CD14-positive monocyte (primary cell): Measurements from ENCODE around the gene TUT7. TPM values are rescaled to one million over a fixed set of nuclear protein-coding genes. Genes with fewer than 3 reads are reported as not detected.
A peak's percentile ranks its signal among the peaks of the same experiment; 100 is the strongest.

Source experiments
- DNase-seq, 3 donors: peaks; one replicate each; pipeline ENCODE4 v3.0.0-alpha.2; 2011 to 2022
- H2AFZ ChIP-seq: 2 replicates; pipeline ENCODE4 v1.6.0; 2012; ENCODE audit warnings: mild to moderate bottlenecking, low read depth, low read length, inconsistent platforms; ENCODE audit not compliant: insufficient read depth, poor library complexity, severe bottlenecking
- H3K27ac ChIP-seq, 2 donors: 1 replicate in 1 of 2; 2 replicates in 1 of 2; pipeline ENCODE4 v1.5.1; 2012 to 2013; ENCODE audit warnings: low read length in 2 of 2, control low read depth in 1 of 2, inconsistent platforms in 1 of 2, low read depth in 1 of 2, mild to moderate bottlenecking in 1 of 2
- H3K27me3 ChIP-seq, 2 donors: one replicate each; pipeline versions ENCODE4 v1.6.0 to v1.6.1; 2011 to 2013; ENCODE audit warnings: low read length in 2 of 2; ENCODE audit not compliant: control insufficient read depth in 2 of 2, insufficient read depth in 2 of 2
- H3K36me3 ChIP-seq, 2 donors: replicated peaks in 1 of 2; 1 replicate in 1 of 2; 2 replicates in 1 of 2; pipeline versions ENCODE4 v1.5.1 to v1.6.1; 2012 to 2013; ENCODE audit warnings: low read length in 2 of 2, control low read depth in 1 of 2, inconsistent platforms in 1 of 2, mild to moderate bottlenecking in 1 of 2; ENCODE audit not compliant: insufficient read depth in 2 of 2, control insufficient read depth in 1 of 2
- H3K4me1 ChIP-seq, 2 donors: 1 replicate in 1 of 2; 2 replicates in 1 of 2; pipeline versions ENCODE4 v1.5.1 to v1.6.1; 2012 to 2013; ENCODE audit warnings: low read length in 2 of 2, control low read depth in 1 of 2, inconsistent platforms in 1 of 2, mild to moderate bottlenecking in 1 of 2, moderate library complexity in 1 of 2; ENCODE audit not compliant: insufficient read depth in 2 of 2, control insufficient read depth in 1 of 2
- H3K4me2 ChIP-seq: replicated peaks from 2 replicates; pipeline ENCODE3; 2012; ENCODE audit warnings: low read length, moderate library complexity, mild to moderate bottlenecking; ENCODE audit not compliant: poor library complexity, severe bottlenecking; ENCODE audit errors: extremely low read depth
- H3K4me3 ChIP-seq, 3 experiments: fragments of 200-600 bp in 1 of 3; sonication (generic) in 1 of 3; replicated peaks in 1 of 3; 1 replicate in 2 of 3; 2 replicates in 1 of 3; pipeline ENCODE4 v1.5.1; 2011 to 2013; ENCODE audit warnings: low read length in 3 of 3, mild to moderate bottlenecking in 3 of 3, control low read depth in 2 of 3, low read depth in 2 of 3, inconsistent platforms in 1 of 3, moderate library complexity in 1 of 3
- H3K79me2 ChIP-seq: 2 replicates; pipeline ENCODE4 v1.6.0; 2012; ENCODE audit warnings: mild to moderate bottlenecking, control low read depth, inconsistent platforms, low read length, moderate library complexity; ENCODE audit not compliant: insufficient read depth
- H3K9ac ChIP-seq: 2 replicates; pipeline ENCODE4 v1.6.0; 2017; ENCODE audit warnings: low read length, mild to moderate bottlenecking; ENCODE audit not compliant: insufficient read depth, poor library complexity, severe bottlenecking
- H3K9me3 ChIP-seq, 2 donors: replicated peaks in 1 of 2; 1 replicate in 1 of 2; 2 replicates in 1 of 2; pipeline versions ENCODE4 v1.5.1 to v1.6.1; 2012 to 2013; ENCODE audit warnings: low read length in 2 of 2, control low read depth in 1 of 2; ENCODE audit not compliant: control insufficient read depth in 1 of 2, insufficient read depth in 1 of 2
- H4K20me1 ChIP-seq: 2 replicates; pipeline ENCODE4 v1.6.0; 2012; ENCODE audit warnings: mild to moderate bottlenecking, low read length, control low read depth, moderate library complexity; ENCODE audit not compliant: insufficient read depth
- H3K27ac Mint-ChIP-seq, 7 donors: one replicate each; pipeline ENCODE4 v1.8.0; 2020; ENCODE audit warnings: mild to moderate bottlenecking in 7 of 7, mixed read lengths in 7 of 7, moderate library complexity in 6 of 7, inconsistent platforms in 2 of 7
- H3K27me3 Mint-ChIP-seq, 3 donors: one replicate each; pipeline ENCODE4 v1.8.0; 2021 to 2022; ENCODE audit warnings: low read depth in 3 of 3, mild to moderate bottlenecking in 3 of 3, mixed read lengths in 3 of 3, moderate library complexity in 3 of 3, inconsistent platforms in 1 of 3
- H3K36me3 Mint-ChIP-seq, 2 donors: one replicate each; pipeline ENCODE4 v1.8.0; 2020; ENCODE audit warnings: mixed read lengths in 2 of 2, inconsistent platforms in 1 of 2, mild to moderate bottlenecking in 1 of 2
- H3K4me1 Mint-ChIP-seq: one replicate; pipeline ENCODE4 v1.8.0; 2020; ENCODE audit warnings: mild to moderate bottlenecking, mixed read lengths
- H3K4me3 Mint-ChIP-seq, 2 donors: one replicate each; pipeline ENCODE4 v1.8.0; 2020; ENCODE audit warnings: mild to moderate bottlenecking in 2 of 2, mixed read lengths in 2 of 2, moderate library complexity in 1 of 2
- H3K9me3 Mint-ChIP-seq, 7 donors: one replicate each; pipeline ENCODE4 v1.8.0; 2020 to 2022; ENCODE audit warnings: mixed read lengths in 7 of 7, mild to moderate bottlenecking in 6 of 7, moderate library complexity in 6 of 7, inconsistent platforms in 2 of 7
- CTCF ChIP-seq: fragments of 200-600 bp; IDR thresholded peaks from one replicate; pipeline ENCODE4 v1.8.0; 2022; ENCODE audit warnings: antibody characterized with exemption, mild to moderate bottlenecking
- WGBS: methylation state at CpG from one replicate; pipeline ENCODE4 v1.1.5; 2013; ENCODE audit warnings: missing lambda C conversion rate; ENCODE audit not compliant: insufficient coverage; 5-methylcytosine and 5-hydroxymethylcytosine counted together
- intact Hi-C, 2 donors: fragments of 100-400 bp; cut with micrococcal nuclease; formaldehyde crosslinking; loops; one replicate each; pipeline versions ENCODE4 v1.15.0 to v1.15.1; 2023
- polyA plus RNA-seq, 3 donors: library from polyadenylated mRNA; depleted of rRNA in 1 of 3; unstranded in 2 of 3; stranded (reverse) in 1 of 3; fragments of 300-500 nt in 2 of 3; fragments of >200 nt in 1 of 3; fragmentation: Illumina TruSeq in 2 of 3; gene quantifications; 1 replicate in 2 of 3; 2 replicates in 1 of 3; pipeline ENCODE4 v1.2.3, GENCODE V29; 2012 to 2021

The TUT7 gene
- polyA plus RNA-seq, 3 donors = 14.2 to 51.6 (median 27.9) TPM

GRCh38 chr9:86303316-86303975, 50.8 kb downstream of the TUT7 start:
- intact Hi-C loops = no loop called here
- Mint-ChIP-seq H3K4me1 (no peaks in the 10 kb centered on the region), H3K36me3 (peaks cover 84 to 95% of the 10 kb centered on the region in 2 donors), H3K4me3 (no peak overlapping the region), H3K9me3 (peaks cover 0 to 3% (median 0%) of the 10 kb centered on the region in 7 donors), H3K27ac (peak overlapping the region in 1 of 7 donors; percentile 51), H3K27me3 (no peaks in the 10 kb centered on the region)
- Histone ChIP-seq H3K4me3 (no peak overlapping the region), H3K27me3 (no peaks in the 10 kb centered on the region), H3K4me1 (no peaks in the 10 kb centered on the region), H4K20me1 (peaks cover 97% of the 10 kb centered on the region), H3K4me2 (no peak overlapping the region), H3K79me2 (no peaks in the 10 kb centered on the region), H3K9ac (no peak overlapping the region), H2AFZ (no peak overlapping the region), H3K36me3 (peaks cover 100% of the 10 kb centered on the region in 2 donors), H3K9me3 (no peaks in the 10 kb centered on the region), H3K27ac (no peak overlapping the region)
- WGBS = no CpG with 5 or more reads among the region's 4 CpGs
- DNase-seq = no peak
- TF ChIP-seq CTCF = no peak

GRCh38 chr9:86301686-86302085, 52.5 kb downstream of the TUT7 start:
- no peaks in the 10 kb centered on the region for H3K9me3 ChIP-seq
- no peak overlapping the region for H3K27ac ChIP-seq
- WGBS = 100% methylated on average over 1 of the region's 1 CpG
- Mint-ChIP-seq H3K9me3 (peaks cover 0 to 3% (median 0%) of the 10 kb centered on the region in 7 donors), H3K4me3 (no peak overlapping the region), H3K27me3 (no peaks in the 10 kb centered on the region), H3K36me3 (peaks cover 84 to 96% of the 10 kb centered on the region in 2 donors), H3K27ac (no peak overlapping the region), H3K4me1 (no peaks in the 10 kb centered on the region)
- no peak for DNase-seq
- H3K4me3 ChIP-seq = no peak overlapping the region
- H3K27me3 ChIP-seq = no peaks in the 10 kb centered on the region
- no peaks in the 10 kb centered on the region for H3K79me2 ChIP-seq
- H3K4me1 ChIP-seq = no peaks in the 10 kb centered on the region
- H4K20me1 ChIP-seq = peaks cover 100% of the 10 kb centered on the region
- intact Hi-C loops = no loop called here
- H3K9ac ChIP-seq = no peak overlapping the region
- peaks cover 100% of the 10 kb centered on the region in 2 donors for H3K36me3 ChIP-seq
- TF ChIP-seq CTCF = no peak
- no peak overlapping the region for H2AFZ ChIP-seq
- no peak overlapping the region for H3K4me2 ChIP-seq
